ENCODE measurements around the gene LAS1L.

DNA sequence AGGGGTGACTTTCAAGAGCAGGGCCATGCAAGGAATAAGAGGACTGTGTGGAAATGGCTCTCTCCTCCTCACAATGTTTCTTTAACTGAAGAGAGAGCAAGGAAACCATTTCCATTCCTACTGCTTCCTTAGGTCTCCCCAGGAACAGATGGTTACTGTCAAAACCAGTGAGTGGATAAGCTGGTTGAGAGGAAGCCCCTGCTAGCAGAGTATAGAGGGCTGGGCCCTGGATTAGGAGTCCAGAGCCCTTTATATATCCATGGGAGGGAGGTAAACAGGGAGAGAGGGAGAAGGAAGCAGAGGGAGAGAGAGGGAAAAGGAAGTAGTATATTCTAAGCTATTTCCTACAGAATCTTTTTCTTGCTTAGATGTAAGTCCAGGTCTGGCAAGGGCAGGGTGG is 43.8 kb upstream of the LAS1L start:
- TF ChIP-seq, protein P1, sequence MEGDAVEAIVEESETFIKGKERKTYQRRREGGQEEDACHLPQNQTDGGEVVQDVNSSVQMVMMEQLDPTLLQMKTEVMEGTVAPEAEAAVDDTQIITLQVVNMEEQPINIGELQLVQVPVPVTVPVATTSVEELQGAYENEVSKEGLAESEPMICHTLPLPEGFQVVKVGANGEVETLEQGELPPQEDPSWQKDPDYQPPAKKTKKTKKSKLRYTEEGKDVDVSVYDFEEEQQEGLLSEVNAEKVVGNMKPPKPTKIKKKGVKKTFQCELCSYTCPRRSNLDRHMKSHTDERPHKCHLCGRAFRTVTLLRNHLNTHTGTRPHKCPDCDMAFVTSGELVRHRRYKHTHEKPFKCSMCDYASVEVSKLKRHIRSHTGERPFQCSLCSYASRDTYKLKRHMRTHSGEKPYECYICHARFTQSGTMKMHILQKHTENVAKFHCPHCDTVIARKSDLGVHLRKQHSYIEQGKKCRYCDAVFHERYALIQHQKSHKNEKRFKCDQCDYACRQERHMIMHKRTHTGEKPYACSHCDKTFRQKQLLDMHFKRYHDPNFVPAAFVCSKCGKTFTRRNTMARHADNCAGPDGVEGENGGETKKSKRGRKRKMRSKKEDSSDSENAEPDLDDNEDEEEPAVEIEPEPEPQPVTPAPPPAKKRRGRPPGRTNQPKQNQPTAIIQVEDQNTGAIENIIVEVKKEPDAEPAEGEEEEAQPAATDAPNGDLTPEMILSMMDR (IDR thresholded peaks at IDR 0.05; ENCODE audit: low read length): no peak
- TF ChIP-seq EZH2 (IDR thresholded peaks at IDR 0.05; ENCODE audit: borderline replicate concordance, low read length): no peak

All from OCI-LY1 (cell line).